GM21423 (cell line): ENCODE measurements around the gene WDFY2.

Experiments used
- ATAC-seq: cut with Tn5 transposase; IDR thresholded peaks from one replicate; pipeline ENCODE4 v1.9.1; 2021; ENCODE audit warnings: mild to moderate bottlenecking, moderate library complexity; ENCODE audit not compliant: unreplicated experiment

The WDFY2 gene

DNA sequence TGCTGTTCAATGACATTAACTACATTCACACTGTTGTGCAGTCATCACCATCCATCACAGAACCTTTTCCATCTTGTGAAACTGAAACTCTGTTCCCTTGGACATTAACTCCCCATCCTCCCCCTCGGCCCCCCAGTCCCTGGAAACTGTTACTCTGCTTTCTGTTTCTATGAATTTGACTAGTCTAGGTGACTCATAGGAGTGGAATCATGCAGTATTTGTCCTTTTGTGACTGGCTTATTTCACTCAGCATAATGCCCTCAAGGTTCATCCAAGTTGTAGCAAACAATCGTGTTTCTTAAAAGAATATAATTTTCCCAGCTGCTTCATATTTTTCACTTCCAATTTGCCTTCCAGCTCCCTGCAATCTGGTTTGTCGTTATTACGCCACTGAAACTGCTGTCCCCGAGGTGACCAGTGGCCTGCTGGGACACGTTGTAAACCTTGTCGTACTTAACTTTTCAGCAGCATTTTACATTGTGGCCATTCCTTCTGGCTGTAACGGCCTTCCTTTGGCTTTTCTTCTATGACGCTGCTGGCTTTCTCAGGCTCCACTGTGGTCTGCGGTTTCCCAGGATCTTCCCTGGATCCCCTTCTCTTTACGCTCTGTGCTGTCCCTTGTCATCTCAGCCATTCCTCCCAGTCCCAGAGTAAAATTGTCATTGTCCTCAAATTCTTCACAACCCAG is 145.7 kb downstream of the WDFY2 start:
- ATAC-seq, result no peak

DNA sequence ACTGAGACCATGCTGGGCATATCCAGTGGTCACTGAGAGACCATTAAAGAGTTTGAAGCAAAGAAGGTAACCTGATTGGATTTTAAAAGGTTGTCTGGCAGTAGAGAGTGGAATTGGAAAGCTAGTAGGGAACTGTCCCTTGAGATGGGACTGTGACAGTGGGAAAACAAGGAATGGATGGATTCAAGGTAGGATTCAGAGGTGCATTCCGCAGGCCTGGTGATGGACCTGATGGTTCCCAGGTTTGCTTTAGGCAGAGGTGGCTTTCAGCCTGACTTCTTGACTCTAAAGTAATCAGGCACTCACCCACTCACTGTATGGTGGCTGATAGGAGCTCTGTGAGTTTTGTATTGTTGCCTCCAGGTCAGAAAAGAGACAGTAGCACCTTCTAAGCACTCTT is 146.7 kb downstream of the WDFY2 start:
- no peak for ATAC-seq

DNA sequence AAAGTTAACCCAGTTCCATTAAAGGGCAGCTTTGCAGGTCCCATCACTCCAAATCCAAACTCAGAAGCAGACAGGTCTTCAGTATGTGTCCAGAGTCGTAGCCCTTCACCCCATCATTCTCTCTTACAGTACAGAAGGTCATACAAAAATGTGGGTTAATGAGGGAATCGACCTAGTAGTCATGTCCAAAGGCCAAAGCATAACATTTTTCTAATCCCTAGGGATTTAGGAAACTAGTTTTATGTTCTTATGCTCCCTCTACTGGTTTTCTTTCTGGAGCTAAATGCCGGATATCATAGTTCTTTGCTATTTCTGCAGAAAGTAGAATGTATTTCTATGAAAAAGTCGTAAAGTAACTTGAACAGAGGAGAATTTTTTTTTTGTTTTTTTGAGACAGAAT is 147.5 kb downstream of the WDFY2 start:
- ATAC-seq, result no peak

DNA sequence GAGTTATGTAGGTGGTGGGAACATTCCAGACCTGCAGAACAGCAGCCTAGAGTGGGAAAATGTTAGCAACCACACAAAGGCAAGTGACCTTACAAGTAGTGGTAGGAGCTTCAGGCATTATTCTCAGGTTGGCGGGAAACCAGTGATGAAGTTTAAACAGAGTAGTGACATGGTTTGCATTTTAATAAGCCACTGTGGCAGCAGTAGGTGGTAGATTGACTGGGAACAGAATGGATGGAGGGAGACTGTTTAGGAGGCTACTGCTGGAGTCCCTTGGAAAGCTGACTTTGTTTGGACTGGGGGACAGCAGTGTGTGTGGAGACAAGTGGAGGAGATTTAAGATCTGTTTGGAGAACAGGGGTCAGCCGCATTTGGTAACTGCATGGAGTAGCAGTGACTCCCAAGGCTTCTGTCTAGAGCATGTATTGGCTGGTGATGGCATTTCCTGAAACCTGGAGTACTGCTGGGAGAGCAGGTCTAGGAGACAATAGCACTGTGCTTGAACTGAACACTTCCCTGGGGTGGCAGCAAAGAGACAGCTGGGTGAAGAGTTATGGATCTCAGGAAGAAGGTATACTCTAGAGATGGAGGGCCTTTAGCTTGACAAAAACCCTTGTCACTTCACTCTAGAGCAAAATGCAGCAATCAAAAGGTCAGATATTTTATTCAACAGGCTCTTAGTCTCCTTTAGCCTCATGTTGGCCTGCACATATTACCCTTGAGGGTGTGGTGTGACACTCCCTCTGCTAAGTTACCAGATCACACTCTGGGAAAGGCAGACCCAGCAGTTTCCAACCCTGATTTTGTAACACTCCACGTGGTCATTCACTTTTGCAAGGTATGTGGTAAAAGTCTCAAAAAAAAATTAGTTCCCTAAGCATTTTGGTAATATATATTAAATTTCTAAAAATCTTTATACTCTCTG is 149.4 kb downstream of the WDFY2 start:
- ATAC-seq, result no peak

DNA sequence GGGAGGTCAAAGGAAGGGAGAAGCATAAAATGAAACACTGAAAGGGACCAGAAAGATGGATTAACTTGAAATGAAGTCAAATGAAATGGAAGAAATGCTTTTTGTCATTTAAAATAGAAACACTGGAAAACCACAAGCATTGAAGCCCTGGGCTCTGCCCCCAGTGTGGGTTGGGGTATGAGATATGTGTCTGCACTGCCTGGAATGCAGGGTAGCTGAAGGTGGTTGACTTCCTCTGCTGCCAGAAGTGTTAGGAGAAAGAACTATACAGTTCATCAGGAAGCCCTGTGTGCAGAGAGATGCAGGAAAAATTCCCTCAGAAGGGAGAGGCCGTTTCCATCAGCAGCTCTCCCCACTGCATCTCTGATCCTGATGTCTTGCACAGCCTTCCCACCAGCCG is 150.5 kb downstream of the WDFY2 start:
- ATAC-seq, result no peak

DNA sequence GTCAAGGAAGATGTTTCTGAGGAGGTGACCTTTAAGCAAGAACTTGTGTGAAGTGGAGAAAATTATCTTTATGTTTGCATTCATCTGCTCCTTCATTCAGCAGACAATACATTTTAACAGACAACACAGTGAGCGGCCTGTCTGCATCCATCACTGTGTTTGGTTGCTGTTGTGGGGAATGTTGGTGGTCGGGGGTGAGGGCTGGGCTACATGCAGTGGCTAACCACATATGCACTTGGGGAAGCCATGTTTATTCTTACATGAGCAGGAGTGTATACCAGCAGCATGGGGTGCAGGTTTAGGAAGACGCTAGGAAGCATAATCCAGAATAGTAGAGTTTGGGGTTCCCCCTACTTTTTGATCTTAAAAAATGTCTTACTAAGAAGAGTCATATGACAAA is 153.3 kb downstream of the WDFY2 start:
- ATAC-seq, result no peak

DNA sequence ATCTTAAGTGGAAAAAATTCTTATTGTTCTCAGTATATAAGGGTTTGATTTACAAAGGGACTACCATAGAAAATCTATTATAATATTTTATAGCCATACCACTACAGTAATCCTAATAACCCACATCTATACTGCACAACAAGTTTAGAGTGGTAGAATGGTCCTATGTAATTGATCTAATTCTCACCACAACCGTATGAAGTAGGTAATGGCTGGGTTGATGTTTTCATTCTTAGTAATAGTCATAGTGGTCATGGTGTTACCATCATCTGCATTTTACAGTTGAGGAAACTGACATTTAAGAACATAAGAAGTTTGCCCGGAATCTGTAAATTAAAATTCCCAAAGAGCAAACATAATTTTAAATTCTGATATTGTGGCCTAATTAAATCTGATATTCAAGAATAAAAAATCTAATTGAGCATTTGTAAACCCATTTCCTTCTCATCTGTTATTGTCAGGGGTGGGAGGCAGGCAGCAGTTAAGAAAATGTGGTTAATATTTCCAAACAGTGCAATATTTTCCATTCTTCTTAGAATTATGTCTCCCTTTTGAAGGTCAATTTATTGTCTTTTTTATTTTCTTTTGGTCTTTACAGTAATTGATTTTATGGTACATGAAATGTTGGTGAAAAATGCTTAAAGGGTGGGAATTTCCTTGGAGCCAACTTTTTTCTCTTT is 154.1 kb downstream of the WDFY2 start:
- no peak for ATAC-seq

DNA sequence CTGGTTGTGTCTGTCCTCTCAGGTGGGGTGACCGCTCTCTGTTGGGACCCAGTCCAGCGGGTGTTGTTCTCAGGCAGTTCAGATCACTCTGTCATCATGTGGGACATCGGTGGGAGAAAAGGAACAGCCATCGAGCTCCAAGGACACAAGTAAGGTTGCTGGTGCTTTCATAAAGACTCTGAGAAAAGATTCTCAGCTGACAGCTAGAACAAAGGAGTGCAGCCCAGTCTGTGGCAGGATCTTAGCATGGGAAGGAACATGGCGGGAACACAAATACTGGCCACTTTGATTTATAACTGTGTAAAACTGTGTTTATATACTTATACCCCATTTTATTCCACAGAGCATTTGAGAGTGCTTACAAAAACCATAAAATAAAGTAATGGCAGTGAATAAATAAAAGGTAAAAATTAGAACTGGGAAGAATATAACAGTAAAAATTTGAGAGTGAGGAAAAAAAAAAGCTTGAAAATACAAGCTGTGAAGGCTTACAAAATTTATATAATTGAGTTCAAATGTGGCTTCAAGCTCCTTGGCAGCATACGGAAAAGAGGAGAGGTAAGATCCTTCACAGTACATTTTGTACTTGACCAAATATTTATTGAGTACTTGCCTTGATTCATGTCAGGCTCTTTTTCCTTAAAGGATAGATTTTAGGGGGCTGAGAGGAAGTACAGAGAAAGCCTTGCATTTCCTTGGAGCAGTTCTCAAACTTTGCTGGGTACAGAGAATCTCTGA is 154.9 kb downstream of the WDFY2 start:
- ATAC-seq, result no peak

DNA sequence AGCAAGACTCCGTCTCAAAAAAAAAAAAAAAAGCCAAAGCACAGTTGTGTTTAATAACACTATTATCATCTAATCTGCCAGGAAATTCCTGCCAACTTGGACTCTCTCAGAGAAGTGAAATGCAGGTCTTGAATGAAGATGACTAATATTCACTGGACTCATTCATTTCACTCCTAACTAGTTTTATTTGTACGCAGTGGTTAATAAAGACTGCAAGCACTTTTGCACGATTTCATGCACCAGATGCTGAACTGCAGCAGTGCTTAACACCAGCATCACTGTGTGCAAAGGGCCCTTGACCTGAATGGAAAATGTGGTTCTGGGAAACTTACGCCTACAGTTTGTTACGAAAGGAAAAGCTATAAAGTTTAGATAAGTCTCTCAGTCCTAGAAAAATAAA is 156.4 kb downstream of the WDFY2 start:
- ATAC-seq, result no peak

DNA sequence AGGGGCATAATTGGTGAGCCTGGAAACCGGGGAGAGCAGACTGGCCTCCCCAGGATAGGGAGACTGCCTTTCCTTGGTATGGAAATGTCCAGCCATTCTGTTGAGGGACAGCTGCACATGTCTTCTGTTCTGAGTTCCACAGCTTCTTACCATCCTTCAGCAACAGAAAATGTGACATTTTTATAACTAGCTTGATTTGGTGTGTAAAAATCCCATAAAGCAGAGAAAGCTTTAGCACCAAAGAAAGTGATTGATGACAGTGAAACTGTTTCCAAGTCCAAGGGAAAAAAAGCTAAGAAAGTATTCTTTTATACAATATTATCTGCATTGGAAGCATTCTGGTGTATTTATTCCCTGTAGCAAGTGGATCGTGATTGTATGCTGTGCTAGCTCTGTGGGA is 157.8 kb downstream of the WDFY2 start:
- no peak for ATAC-seq

DNA sequence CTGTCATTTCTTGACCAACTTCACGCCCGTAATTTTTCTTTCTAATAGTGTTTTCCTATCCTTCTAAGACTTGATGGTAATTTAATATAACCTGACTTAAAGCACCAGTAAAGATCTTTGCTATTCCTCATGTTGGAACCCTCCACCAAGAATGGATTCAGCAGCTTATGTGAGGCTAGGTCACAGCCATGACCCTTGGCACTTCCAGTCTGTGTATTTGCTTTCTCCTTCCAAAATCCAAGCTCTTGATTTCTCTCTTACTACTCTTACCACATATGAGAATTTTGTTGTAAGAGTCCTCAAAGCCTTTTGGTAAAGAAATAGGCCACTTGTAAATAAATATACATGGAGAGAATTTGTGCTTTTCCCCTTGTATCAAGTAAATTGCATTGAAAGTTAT is 158.3 kb downstream of the WDFY2 start:
- no peak for ATAC-seq

DNA sequence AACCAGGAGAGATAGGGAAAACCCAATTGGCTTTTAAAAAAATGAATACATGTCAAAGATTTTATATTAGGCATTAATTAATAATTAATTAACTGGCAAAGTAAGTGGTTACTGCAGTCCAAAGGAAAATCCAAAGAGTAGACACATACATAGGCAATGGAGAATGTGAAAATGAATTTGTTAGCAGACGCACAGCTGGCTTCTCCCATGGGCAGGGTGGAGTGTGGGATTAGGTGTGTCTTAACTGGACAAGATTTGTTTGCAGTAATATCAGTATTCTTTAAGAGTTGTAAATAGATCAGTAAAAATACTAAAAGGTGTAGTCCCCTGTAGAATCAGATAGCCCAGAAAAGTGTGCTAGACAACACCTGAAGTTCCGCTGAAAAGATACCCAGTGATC is 161.0 kb downstream of the WDFY2 start:
- no peak for ATAC-seq

DNA sequence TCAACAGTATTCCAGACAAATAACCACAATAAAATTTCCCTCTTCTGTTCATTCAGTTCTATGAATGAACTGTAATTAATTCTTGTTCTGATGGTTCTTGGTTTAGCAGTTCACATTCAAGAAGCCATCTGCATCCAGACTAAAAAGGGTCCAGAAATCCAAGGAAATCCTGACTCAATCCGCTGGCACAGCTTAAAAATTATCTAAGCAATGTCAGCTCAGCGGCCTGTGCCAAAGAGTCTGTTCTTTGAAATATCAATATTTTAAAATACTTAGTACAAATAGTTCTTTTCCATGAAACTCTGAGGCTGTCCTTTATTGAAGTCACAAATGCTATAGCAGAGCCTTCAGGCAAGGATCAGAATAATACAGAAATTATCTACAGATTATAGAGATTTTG is 162.5 kb downstream of the WDFY2 start:
- no peak for ATAC-seq

DNA sequence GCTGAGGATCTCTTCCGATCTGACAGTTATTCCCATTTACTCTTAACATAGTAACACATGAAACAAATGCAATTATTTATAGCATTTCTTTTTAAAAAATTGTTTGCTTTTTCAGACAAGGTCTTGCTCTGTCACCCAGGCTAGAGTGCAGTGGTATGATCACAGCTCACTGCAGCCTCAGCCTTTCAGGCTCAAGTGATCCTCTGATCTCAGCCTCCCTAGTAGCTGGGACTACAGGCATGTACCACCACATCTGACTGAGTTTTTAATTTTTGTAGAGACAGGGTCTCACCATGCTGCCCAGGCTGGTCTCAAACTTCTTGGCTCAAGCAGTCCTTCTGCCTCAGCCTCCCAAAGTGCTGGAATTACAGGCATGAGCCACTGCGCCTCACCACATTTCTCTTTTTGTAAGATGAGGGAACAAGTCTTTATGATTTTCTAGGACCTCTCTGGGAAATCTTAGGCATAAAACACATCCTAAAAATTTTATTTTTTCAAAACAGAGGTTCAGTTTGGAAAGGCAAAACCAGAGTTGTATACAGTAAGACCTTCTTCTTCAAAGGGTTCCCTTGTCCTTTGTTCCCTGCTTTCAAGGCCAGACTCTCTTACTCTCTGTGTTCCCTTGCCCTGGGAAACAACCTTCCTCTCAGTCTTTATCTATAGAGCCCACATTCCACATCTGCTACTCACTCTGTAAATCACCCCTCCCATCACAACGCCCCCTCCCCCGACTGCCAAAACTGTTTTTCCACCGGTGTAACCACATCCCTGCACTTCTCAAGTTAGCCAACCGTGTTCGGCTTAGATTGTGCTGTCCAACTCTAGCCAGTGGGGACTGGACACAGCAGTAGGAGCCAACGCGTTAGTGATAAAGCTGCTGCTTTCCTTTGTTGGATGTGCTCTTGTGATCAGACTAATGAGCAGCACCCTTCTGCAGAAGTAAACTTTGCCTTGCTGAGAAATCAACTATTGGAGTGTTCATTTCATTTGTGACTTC is 163.5 kb downstream of the WDFY2 start:
- ATAC-seq, result no peak

DNA sequence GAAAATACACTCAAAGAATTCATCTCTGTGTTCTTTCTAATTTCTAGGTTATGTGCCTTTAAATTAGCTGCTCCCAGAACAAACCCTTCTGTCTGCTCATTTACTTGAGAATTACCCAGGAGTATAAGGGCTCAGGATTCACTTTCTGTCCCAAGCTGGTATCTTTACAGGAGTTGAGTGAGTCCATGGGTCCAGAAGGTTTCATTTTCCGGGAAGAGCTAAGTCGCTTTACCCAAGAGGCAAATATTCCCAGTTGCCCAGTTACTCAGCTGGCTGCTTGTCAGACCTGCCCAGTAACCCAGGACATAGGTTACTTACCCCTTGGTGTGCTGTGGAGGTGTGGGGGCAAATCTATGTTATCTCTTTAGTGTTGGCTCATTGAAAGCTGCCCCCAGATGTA is 172.4 kb downstream of the WDFY2 start:
- ATAC-seq, result no peak

DNA sequence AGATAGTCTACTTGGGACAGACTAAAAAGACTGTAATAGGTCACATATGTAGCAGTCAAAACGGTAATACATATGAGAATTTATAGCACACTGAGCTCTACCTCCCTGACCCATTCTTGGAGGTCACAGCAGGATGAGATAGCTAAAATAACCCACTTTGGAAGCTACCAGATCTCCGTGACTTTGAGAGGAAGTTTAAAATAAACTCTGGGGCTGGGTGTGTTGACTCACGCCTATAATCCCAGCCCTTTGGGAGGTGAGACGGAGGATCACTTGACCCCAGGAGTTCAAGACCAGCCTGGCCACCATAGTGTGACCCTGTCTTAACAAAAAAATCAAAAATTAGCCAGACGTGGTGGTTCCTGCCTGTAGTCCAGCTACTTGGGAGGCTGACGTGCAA is 174.4 kb downstream of the WDFY2 start:
- ATAC-seq, result no peak

DNA sequence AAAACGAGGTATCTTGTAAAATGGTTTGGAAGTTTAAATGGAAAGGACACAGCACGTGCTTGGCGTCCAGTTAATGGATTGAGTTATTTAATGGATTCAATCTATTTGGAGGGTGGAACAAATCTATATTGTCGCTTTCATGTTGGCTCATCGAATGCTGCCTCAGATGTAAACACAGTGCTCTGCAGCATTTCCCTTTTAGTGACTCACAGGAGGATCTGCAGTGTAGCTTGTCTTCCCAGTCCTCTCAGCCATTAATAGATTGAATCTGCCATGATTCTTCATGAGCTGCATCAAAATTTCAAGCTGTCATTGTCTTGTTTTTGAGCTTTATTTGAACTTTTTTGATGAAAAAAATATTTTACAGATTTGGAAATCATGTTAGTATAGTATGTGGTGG is 175.0 kb downstream of the WDFY2 start:
- ATAC-seq, result no peak

DNA sequence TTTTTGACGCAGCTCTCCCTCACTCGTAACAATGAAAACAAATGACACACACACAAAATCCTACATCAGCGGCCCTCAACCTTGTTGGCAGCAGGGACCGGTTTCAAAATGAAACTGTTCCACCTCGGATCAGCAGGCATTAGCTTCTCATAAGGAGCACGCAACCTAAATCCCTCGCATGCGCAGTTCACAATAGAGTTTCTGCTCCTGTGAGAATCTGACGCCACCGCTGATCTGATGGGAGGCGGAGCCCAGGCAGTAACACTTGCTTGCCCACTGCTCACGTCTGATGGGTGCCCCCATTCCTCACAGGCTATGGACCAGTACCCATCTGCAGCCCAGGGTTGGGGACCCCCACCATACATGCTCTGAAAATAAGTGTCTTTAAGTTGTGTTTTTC is 176.3 kb downstream of the WDFY2 start:
- no peak for ATAC-seq

DNA sequence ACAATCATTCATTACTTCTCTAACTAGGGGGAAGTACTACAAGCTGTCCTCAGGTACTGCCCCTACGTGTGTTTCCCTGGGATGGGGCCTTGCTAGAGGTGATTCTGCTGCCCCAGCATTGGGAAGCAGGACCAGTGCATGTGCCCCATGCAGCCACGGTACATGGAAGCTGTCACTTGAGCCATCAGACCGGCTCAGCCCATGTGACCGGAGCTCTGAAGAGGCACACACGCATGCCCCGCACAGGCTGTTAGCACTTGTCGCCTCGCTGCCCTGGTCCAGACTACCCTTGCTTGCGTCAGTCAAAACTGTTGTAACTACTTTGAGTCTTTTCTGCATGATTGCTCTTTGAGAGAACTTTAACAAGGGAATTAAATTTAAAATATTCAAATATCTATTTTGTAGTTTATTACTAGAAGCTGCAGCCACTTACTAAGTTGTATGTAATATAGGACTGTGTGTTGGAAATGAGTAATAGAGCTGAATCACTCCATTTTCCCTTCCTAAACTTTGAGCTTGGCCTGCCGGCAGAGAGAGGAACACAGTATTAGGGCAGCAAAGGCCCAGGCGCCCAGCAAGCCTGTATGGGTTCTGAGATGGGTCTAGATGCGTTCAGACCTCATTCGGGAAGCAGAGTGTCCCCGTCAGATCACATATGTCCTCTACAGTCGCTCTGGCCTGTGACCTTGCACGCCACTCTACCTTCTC is 177.5 kb downstream of the WDFY2 start:
- ATAC-seq, result no peak
